GM12874 (cell line): Measurements from ENCODE around the gene BRWD1.
A peak's percentile ranks its signal among the peaks of the same experiment; 100 is the strongest.

Experiments
- CTCF ChIP-seq: IDR thresholded peaks from 2 replicates; pipeline ENCODE4 v1.5.1; 2011; ENCODE audit warnings: low read depth, mild to moderate bottlenecking, control low read depth, low read length, moderate library complexity; ENCODE audit not compliant: insufficient read depth

The BRWD1 gene

DNA sequence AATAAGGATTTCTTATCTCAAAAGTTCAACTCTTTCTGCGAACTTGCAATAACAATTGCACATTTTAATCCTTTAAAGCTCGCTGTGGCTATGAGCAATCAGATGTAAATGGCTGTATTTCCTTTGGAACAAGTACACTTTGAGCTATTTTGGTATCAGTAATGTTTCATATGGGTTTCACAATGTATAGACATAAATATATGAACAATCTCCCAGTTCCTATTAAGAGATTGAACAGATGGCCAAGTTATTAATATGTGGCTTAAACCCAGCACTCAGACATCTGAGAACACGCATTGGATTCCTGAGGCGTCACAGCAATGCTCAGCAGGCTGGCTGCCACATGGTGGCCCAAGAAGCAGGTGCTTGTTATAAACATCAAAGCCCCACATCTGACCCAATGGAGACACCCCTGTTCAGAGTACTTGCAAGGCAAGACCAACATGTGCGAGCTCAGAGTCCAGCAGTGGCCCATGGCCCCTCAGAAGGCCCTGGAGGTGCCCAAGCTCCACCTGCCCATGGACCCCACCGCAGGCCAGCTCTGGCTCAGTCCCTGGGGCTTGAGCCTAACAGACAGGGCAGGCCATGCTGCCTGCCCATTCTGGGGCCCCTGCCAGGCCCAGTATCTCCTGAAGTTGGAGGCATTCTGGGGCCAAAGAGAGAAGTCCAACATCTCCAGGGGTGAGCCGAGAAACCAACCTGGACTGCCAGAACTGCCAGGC lies 153.9 kb downstream of the BRWD1 start:
- TF ChIP-seq CTCF = no peak

- TF ChIP-seq CTCF = no peak
These were observed 157.4 kb downstream of the BRWD1 start for GRCh38 chr21:39156024-39156423.

DNA sequence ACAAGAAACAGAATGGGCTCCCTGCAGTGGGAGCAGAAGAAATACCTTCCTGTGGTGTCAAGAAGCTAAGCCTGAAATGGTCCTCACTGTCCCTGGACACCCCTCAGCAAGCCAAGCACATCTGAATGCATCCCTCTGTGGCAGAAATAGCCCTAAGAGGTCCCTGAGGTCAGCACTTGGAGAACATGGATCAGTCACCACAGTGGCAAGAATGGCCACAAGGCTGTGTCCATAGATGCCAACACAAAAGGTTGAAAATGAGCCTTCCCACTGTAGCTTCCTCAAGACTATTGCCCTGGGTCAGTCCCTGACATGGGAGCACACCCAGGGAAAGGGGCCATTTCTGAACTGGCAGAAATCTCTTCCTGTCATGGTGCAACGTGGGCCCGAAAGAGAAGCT lies 157.9 kb downstream of the BRWD1 start:
- TF ChIP-seq CTCF = no peak

GRCh38 chr21:39153842-39154241 lies 159.6 kb downstream of the BRWD1 start:
- TF ChIP-seq CTCF = no peak

- peak; percentile 41 for TF ChIP-seq CTCF
These were observed 160.1 kb downstream of the BRWD1 start for GRCh38 chr21:39153373-39153772.

- TF ChIP-seq CTCF = no peak
These were observed 161.2 kb downstream of the BRWD1 start for GRCh38 chr21:39152271-39152670.

DNA sequence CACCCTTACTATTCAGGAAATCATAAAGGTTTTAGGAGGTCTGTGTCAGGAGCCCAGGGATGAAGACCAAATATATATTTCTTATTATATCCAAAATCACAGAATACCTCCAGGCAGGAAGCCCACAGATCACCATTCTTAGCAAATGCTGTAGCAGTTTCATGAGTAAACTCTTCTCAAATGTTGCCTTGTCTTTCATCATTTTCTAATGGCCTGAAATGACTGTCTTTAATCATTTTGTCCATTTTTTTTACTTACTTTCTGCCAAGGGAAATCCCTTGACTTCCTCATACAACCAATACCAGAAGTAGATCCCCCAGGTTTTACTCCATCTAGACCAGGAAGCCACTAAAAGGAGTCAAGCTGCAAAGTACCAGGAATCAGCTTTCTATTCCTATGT lies 162.6 kb downstream of the BRWD1 start:
- no peak for TF ChIP-seq CTCF

DNA sequence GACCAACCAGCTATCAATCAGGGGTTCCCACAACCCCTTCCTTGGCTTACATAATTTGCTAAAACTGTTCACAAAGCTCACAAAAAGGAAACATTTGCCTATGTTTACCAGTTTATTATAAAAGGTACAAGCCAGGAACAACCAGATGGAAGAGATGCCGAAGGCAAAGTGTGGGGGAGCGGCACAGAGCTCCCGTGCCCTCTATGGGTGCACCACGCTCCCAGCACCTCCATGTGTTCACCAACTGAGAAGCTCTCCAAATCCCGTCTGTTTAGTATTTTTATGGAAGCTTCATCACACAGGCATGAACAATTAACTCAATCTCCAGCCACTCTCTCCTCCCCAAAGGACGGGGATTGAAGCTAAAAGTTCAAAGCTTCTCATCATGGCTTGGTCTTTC lies 163.1 kb downstream of the BRWD1 start:
- no peak for TF ChIP-seq CTCF
